Measurements from ENCODE around the gene ENPP1.
"Not testable (repeated sequence)": the region's sequence is repeated elsewhere in the genome, so short reads cannot be mapped to it uniquely, and the experiment has no call there.

Gene ENPP1

GRCh38 chr6:131831392-131831791, 23.6 kb downstream of the ENPP1 start:
- no peak for DNase-seq (ENCODE audit: low read depth)

GRCh38 chr6:131831886-131832285, 24.1 kb downstream of the ENPP1 start:
- no peak for DNase-seq (ENCODE audit: low read depth)

- no peak for DNase-seq (ENCODE audit: low read depth)
Measured at GRCh38 chr6:131832363-131832762, 24.5 kb downstream of the ENPP1 start.

GRCh38 chr6:131838051-131838450, 30.2 kb downstream of the ENPP1 start:
- DNase-seq (ENCODE audit: low read depth), result no peak

GRCh38 chr6:131839388-131839787, 31.6 kb downstream of the ENPP1 start:
- no peak for DNase-seq (ENCODE audit: low read depth)

- DNase-seq (ENCODE audit: low read depth), result no peak
Measured at GRCh38 chr6:131840441-131840840, 32.6 kb downstream of the ENPP1 start.

- no peak for DNase-seq (ENCODE audit: low read depth)
Measured at GRCh38 chr6:131840936-131841583, 33.2 kb downstream of the ENPP1 start.

- DNase-seq (ENCODE audit: low read depth), result no peak
Measured at GRCh38 chr6:131843768-131844167, 35.9 kb downstream of the ENPP1 start.

GRCh38 chr6:131844243-131844841, 36.5 kb downstream of the ENPP1 start:
- no peak for DNase-seq (ENCODE audit: low read depth)

- DNase-seq (ENCODE audit: low read depth), result no peak
Measured at GRCh38 chr6:131846023-131846663, 38.3 kb downstream of the ENPP1 start.

- no peak for DNase-seq (ENCODE audit: low read depth)
Measured at GRCh38 chr6:131846905-131847304, 39.1 kb downstream of the ENPP1 start.

GRCh38 chr6:131849799-131850198, 42.0 kb downstream of the ENPP1 start:
- DNase-seq (ENCODE audit: low read depth), result no peak

GRCh38 chr6:131851049-131851769, 43.4 kb downstream of the ENPP1 start:
- DNase-seq (ENCODE audit: low read depth), result no peak

- no peak for DNase-seq (ENCODE audit: low read depth)
Measured at GRCh38 chr6:131852200-131852599, 44.4 kb downstream of the ENPP1 start.

- DNase-seq (ENCODE audit: low read depth), result no peak
Measured at GRCh38 chr6:131854803-131855202, 47.0 kb downstream of the ENPP1 start.

GRCh38 chr6:131858765-131859415, 51.1 kb downstream of the ENPP1 start:
- DNase-seq (ENCODE audit: low read depth), result no peak

GRCh38 chr6:131859658-131860057, 51.8 kb downstream of the ENPP1 start:
- DNase-seq (ENCODE audit: low read depth), result not testable (repeated sequence)

- DNase-seq (ENCODE audit: low read depth), result no peak
Measured at GRCh38 chr6:131861381-131861780, 53.6 kb downstream of the ENPP1 start.

GRCh38 chr6:131862476-131862875, 54.7 kb downstream of the ENPP1 start:
- no peak for DNase-seq (ENCODE audit: low read depth)

- no peak for DNase-seq (ENCODE audit: low read depth)
Measured at GRCh38 chr6:131867744-131868143, 59.9 kb downstream of the ENPP1 start.

GRCh38 chr6:131868836-131869235, 61.0 kb downstream of the ENPP1 start:
- no peak for DNase-seq (ENCODE audit: low read depth)

GRCh38 chr6:131875647-131876046, 67.8 kb downstream of the ENPP1 start:
- DNase-seq (ENCODE audit: low read depth), result no peak

All from T-helper 22 cell (primary cell).